K562 (cell line): ENCODE results near the gene TTC39A. TPM values are rescaled to one million over a fixed set of nuclear protein-coding genes. Genes with fewer than 3 reads are reported as not detected.

Source experiments
- E2F5 ChIP-seq: sonication (generic); formaldehyde crosslinking; IDR thresholded peaks from 2 replicates; pipeline ENCODE4 v1.8.0; 2022; ENCODE audit warnings: mild to moderate bottlenecking, missing genetic modification reagents
- EP300 ChIP-seq: IDR thresholded peaks from 2 replicates; pipeline ENCODE4 v1.6.1; 2012; ENCODE audit warnings: low read length, improper control_type of control experiment
- GMEB1 ChIP-seq: fragments of 250-450 bp; sonication (Bioruptor Pico); IDR thresholded peaks from 2 replicates; pipeline ENCODE4 v1.4.0; 2020; ENCODE audit warnings: mild to moderate bottlenecking
- GTF2F1 ChIP-seq: IDR thresholded peaks from 2 replicates; pipeline ENCODE4 v1.6.1; 2011; ENCODE audit warnings: low read depth, low read length, improper control_type of control experiment
- MTA1 ChIP-seq: fragments of 450-650 bp; IDR thresholded peaks from 2 replicates; pipeline ENCODE4 v1.6.1; 2017; ENCODE audit warnings: borderline replicate concordance
- RBM15 ChIP-seq: fragments of 200-400 bp; formaldehyde crosslinking; IDR thresholded peaks from 2 replicates; pipeline ENCODE4 v1.6.1; 2018; ENCODE audit warnings: mild to moderate bottlenecking, low read length, moderate library complexity; ENCODE audit not compliant: insufficient read depth
- RFX7 ChIP-seq: fragments of 250-450 bp; sonication (Bioruptor Pico); IDR thresholded peaks from 2 replicates; pipeline ENCODE4 v1.5.1; 2021; ENCODE audit warnings: mild to moderate bottlenecking
- SOX6 ChIP-seq: fragments of 450-650 bp; IDR thresholded peaks from 2 replicates; pipeline ENCODE4 v1.6.1; 2014; ENCODE audit warnings: mild to moderate bottlenecking
- SREBF1 ChIP-seq: fragments of 150-350 bp; IDR thresholded peaks from 2 replicates; pipeline ENCODE4 v1.6.1; 2014; ENCODE audit warnings: antibody characterized with exemption, low read depth, low read length, borderline replicate concordance
- SRF ChIP-seq, 2 experiments: fragments of 250-450, 450-650 bp in 1 of 2; sonication (Bioruptor Pico) in 1 of 2; sonication (generic) in 1 of 2; formaldehyde crosslinking; IDR thresholded peaks; 2 replicates each; pipeline versions ENCODE4 v1.5.0 to v1.5.1; 2020 to 2022; ENCODE audit warnings: mild to moderate bottlenecking in 1 of 2, missing genetic modification reagents in 1 of 2
- STAT5A ChIP-seq: IDR thresholded peaks from 2 replicates; pipeline ENCODE4 v1.6.1; 2012; ENCODE audit warnings: low read length, inconsistent platforms, borderline replicate concordance
- TAF7 ChIP-seq: fragments of 450-650 bp; IDR thresholded peaks from 2 replicates; pipeline ENCODE4 v1.6.1; 2016; ENCODE audit warnings: missing genetic modification characterization, missing compliant biosample characterization
- TCF7L2 ChIP-seq: fragments of 150-350 bp; IDR thresholded peaks from 2 replicates; pipeline ENCODE4 v1.6.1; 2016; ENCODE audit warnings: low read depth, mild to moderate bottlenecking, low read length, moderate library complexity
- ZNF318 ChIP-seq, 2 experiments: fragments of 450-650 bp; IDR thresholded peaks; 2 replicates each; pipeline ENCODE4 v1.6.1; 2016; ENCODE audit warnings: mild to moderate bottlenecking in 2 of 2, borderline replicate concordance in 1 of 2, low read depth in 1 of 2, moderate library complexity in 1 of 2
- ZNF740 ChIP-seq, 3 experiments: fragments of 200-800 bp in 1 of 3; sonication (Bioruptor generic) in 1 of 3; sonication (generic) in 1 of 3; formaldehyde crosslinking in 1 of 3; IDR thresholded peaks; 2 replicates each; pipeline versions ENCODE4 v1.6.1 to v1.8.0; 2016 to 2022; ENCODE audit warnings: mild to moderate bottlenecking in 2 of 3, missing compliant biosample characterization in 2 of 3, missing genetic modification characterization in 2 of 3, missing genetic modification reagents in 1 of 3
- ZNF764 ChIP-seq: fragments of 250-450 bp; sonication (Bioruptor Pico); IDR thresholded peaks from 2 replicates; pipeline ENCODE4 v1.4.0; 2020; ENCODE audit warnings: low read depth, mild to moderate bottlenecking, moderate library complexity
- polyA plus RNA-seq, 8 experiments: library from polyadenylated mRNA; depleted of rRNA in 4 of 8; stranded (reverse) in 5 of 8; unstranded in 3 of 8; fragments of >200 nt; fragmentation: Nextera tagmentation in 2 of 8; fragmentation: Illumina TruSeq in 1 of 8; extraction: Ambion mirVana in 2 of 8; extraction: Trizol in 1 of 8; gene quantifications; 2 replicates each; pipeline versions ENCODE4 v1.2.1 to v1.2.3, GENCODE V29; 2011 to 2014; ENCODE audit warnings: inconsistent platforms in 1 of 8, missing spikeins in 1 of 8
- total RNA-seq, 7 experiments: library from RNA; depleted of rRNA in 6 of 7; stranded (reverse); fragments of >200 nt in 6 of 7; fragmentation: Illumina TruSeq in 2 of 7; extraction: Trizol in 2 of 7; gene quantifications; 2 replicates each; pipeline versions ENCODE4 v1.2.1 to v1.2.3, GENCODE V29; 2011 to 2021; ENCODE audit warnings: low replicate concordance in 1 of 7

The TTC39A gene
- total and polyA plus RNA-seq, 9 of the 15 experiments (the other 6 are each of a cell fraction or from before 2014, with no cell fraction given) = 0.18 to 0.82 (median 0.35) TPM

GRCh38 chr1:51284487-51284954, 45.8 kb downstream of the TTC39A start (continued):
- TF ChIP-seq SRF (CRISPR knock-in tag; IDR thresholded peaks at IDR 0.05) (no peak), TAF7 (tag) (no peak), SOX6 (peak; percentile 95), RBM15 (no peak), RFX7 (CRISPR knock-in tag) (no peak), GTF2F1 (0 out of 2 replicates have a peak, but pooled peaks have one; percentile 45), SREBF1 (no peak), GMEB1 (CRISPR knock-in tag) (no peak), MTA1 (peak; percentile 84), EP300 (peak; percentile 98), ZNF740 (CRISPR knock-in tag; IDR thresholded peaks at IDR 0.05) (no peak), ZNF740 (tag; IDR thresholded peaks at IDR 0.05) (no peak), ZNF764 (CRISPR knock-in tag) (no peak), TCF7L2 (peak; percentile 88), STAT5A (peak; percentile 95), E2F5 (no peak), ZNF318 (IDR thresholded peaks at IDR 0.05; ENCODE audit: borderline replicate concordance in 1 of 2, low read depth in 1 of 2) (peak in 1 of 2 experiments; percentile 61; a peak in 1 of 4 replicates)
